ENCODE data around the gene CEP83. TPM values are rescaled to one million over a fixed set of nuclear protein-coding genes. Genes with fewer than 3 reads are reported as not detected.

CEP83 gene, protein sequence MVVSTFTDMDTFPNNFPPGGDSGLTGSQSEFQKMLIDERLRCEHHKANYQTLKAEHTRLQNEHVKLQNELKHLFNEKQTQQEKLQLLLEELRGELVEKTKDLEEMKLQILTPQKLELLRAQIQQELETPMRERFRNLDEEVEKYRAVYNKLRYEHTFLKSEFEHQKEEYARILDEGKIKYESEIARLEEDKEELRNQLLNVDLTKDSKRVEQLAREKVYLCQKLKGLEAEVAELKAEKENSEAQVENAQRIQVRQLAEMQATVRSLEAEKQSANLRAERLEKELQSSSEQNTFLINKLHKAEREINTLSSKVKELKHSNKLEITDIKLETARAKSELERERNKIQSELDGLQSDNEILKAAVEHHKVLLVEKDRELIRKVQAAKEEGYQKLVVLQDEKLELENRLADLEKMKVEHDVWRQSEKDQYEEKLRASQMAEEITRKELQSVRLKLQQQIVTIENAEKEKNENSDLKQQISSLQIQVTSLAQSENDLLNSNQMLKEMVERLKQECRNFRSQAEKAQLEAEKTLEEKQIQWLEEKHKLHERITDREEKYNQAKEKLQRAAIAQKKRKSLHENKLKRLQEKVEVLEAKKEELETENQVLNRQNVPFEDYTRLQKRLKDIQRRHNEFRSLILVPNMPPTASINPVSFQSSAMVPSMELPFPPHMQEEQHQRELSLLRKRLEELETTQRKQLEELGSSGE
- 4.8 to 9.5 TPM (median 6.4 TPM) in 3 replicates for polyA plus RNA-seq
- polyA plus RNA-seq (2011; ENCODE audit: low read depth), result 27.1 TPM
- 3.1 and 5.4 TPM in 2 replicates for polyA plus RNA-seq (2011; cell fraction: cytosol; rRNA removed)
- polyA plus RNA-seq (2011; cell fraction: nucleus; rRNA removed), result 16.8 and 20.6 TPM in 2 replicates
- 4.3 and 6.1 TPM in 2 replicates for polyA plus RNA-seq (2012; ENCODE audit: low replicate concordance)
- 0.49 to 17.2 TPM (median 4.4 TPM) in 3 replicates for polyA minus RNA-seq
- 3.8 TPM for polyA minus RNA-seq (2011; cell fraction: cytosol; rRNA and poly(A)+ RNA removed)
- polyA minus RNA-seq (2011; cell fraction: nucleus; rRNA and poly(A)+ RNA removed), result 10.9 and 37.0 TPM in 2 replicates

DNA sequence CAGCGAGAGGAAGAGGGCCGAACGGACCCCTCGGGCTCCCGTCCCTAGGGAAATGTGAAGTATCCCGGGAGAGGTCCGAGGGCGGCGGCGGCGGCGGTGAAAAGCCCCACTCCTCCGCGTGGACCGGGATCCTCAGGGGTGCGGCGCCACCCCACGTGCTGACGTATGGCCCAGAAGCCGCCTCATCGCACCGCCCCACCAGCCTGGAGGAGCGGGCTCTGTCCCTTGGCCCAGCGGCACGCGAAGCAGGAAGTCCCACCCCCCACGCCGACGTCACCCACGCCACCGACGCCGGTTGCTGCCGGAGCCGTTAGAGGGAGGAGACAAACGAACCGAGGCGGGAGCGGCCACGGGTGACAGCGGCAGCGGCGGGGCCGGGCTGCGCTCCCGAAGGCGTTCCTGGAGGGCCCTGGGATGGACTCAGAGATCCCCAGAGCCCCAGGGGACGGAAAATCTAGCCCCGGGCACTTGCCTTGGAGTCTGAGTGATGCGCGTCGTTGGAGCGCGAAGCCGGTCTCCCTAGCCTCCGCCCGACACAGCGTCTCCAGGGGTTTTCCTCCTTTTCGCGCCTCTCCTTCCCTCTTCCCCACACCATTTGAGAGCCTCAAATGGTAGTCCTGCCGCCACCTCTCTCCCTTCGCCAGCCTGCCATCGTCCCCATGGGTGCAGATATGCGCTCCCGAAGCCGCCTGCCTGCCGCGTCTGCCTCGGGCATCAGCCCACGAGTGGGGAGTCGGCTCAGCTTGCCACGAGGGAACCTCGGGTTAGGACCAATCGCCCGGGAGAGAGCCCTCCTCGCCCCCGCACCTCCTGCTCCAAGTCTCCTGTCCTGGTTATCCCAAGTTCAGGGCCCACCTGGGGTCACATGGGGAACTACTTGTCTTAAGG, at the start of gene CEP83:
Gene CEP83, minus strand, starts transcription at position 140 of the 888 bp plus-strand sequence. CDS start 47,377 bp downstream, outside the sequence.
- Histone ChIP-seq H3K4me2 (ENCODE audit: control insufficient read depth, extremely low read depth, insufficient read depth, low read depth, low read length) (peak within 1 kb of the TSS; percentile 99), H3K4me1 (ENCODE audit: control insufficient read depth, extremely low read depth, insufficient read depth, low read length) (peaks cover 11% of the 10 kb centered on the region), H3K4me3 (ENCODE audit: control insufficient read depth in 2 of 3, extremely low read depth in 1 of 3, insufficient read depth in 2 of 3, low read depth in 1 of 3, low read length in 3 of 3) (peak within 1 kb of the TSS; percentile 83 to 96 (median 94)), H3K9ac (ENCODE audit: control insufficient read depth, extremely low read depth, insufficient read depth, low read length) (peak within 1 kb of the TSS; percentile 96), H3K27me3 (ENCODE audit: control insufficient read depth, extremely low read depth, insufficient read depth, low read length) (no peaks in the 10 kb centered on the region), H3K79me2 (ENCODE audit: control insufficient read depth, insufficient read depth, low read length) (peaks cover 23% of the 10 kb centered on the region), H3K27ac (ENCODE audit: control insufficient read depth, insufficient read depth, low read length) (peak within 1 kb of the TSS; percentile 93), H3K9me3 (ENCODE audit: control insufficient read depth, low read depth, low read length) (no peaks in the 10 kb centered on the region), H4K20me1 (ENCODE audit: control insufficient read depth, extremely low read depth, insufficient read depth, low read length) (no peaks in the 10 kb centered on the region), H3K36me3 (ENCODE audit: control insufficient read depth in 2 of 2, extremely low read depth in 1 of 2, insufficient read depth in 2 of 2, low read length in 2 of 2) (no peaks in the 10 kb centered on the region), H3K9me1 (ENCODE audit: control insufficient read depth, extremely low read depth, insufficient read depth, low read length) (no peaks in the 10 kb centered on the region), H2AFZ (ENCODE audit: control insufficient read depth, low read length) (peak within 1 kb of the TSS; percentile 96)
- dilution Hi-C loops (cut with MboI; ENCODE audit: extremely low pct_ligation_motif_present, low sequenced_read_pairs), result no loop called here
- FAIRE-seq (peak; percentile 68), DNase-seq (ENCODE audit: low read depth, low spot score) (peak; percentile 33)
- TF ChIP-seq, protein P1, sequence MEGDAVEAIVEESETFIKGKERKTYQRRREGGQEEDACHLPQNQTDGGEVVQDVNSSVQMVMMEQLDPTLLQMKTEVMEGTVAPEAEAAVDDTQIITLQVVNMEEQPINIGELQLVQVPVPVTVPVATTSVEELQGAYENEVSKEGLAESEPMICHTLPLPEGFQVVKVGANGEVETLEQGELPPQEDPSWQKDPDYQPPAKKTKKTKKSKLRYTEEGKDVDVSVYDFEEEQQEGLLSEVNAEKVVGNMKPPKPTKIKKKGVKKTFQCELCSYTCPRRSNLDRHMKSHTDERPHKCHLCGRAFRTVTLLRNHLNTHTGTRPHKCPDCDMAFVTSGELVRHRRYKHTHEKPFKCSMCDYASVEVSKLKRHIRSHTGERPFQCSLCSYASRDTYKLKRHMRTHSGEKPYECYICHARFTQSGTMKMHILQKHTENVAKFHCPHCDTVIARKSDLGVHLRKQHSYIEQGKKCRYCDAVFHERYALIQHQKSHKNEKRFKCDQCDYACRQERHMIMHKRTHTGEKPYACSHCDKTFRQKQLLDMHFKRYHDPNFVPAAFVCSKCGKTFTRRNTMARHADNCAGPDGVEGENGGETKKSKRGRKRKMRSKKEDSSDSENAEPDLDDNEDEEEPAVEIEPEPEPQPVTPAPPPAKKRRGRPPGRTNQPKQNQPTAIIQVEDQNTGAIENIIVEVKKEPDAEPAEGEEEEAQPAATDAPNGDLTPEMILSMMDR (optimal IDR thresholded peaks at IDR 0.05 in 1 of 3, IDR thresholded peaks at IDR 0.05 in 1 of 3, conservative IDR thresholded peaks at IDR 0.05 in 1 of 3; ENCODE audit: extremely low read depth in 1 of 3, insufficient read depth in 2 of 3, low read length in 3 of 3), result no peak
- TF ChIP-seq EZH2 (IDR thresholded peaks at IDR 0.05; ENCODE audit: low read length), result no peak

DNA sequence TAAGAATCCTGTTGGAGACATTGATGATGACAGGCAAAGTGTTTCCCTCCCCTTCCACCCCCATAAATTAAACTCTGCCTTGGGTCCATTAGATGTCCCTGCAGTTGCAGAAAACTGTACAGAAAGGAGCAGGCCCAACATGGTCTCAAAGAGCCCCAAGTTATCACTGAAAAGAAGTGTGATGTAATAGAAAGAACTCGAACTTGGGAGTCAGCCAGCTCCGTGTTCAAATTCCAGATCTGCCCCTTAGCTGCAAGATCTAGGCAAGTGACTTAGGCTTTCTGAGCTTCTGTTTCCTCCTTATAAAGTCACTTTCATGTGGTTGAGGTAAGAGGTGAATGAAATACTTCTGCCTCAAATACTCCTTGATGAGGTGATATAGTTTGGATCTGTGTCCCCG, 49.6 kb upstream of the CEP83 start:
- DNase-seq (ENCODE audit: low read depth, low spot score) (no peak), FAIRE-seq (no peak)
- H3K27ac ChIP-seq (ENCODE audit: control insufficient read depth, insufficient read depth, low read length), result no peak overlapping the region
- no peaks in the 10 kb centered on the region for H4K20me1 ChIP-seq (ENCODE audit: control insufficient read depth, extremely low read depth, insufficient read depth, low read length)
- dilution Hi-C loops (cut with MboI; ENCODE audit: extremely low pct_ligation_motif_present, low sequenced_read_pairs), result no loop called here
- H3K27me3 ChIP-seq (ENCODE audit: control insufficient read depth, extremely low read depth, insufficient read depth, low read length), result peaks cover 3% of the 10 kb centered on the region
- H3K4me3 ChIP-seq (ENCODE audit: control insufficient read depth in 2 of 3, extremely low read depth in 1 of 3, insufficient read depth in 2 of 3, low read depth in 1 of 3, low read length in 3 of 3), result no peak overlapping the region
- H3K36me3 ChIP-seq (ENCODE audit: control insufficient read depth in 2 of 2, extremely low read depth in 1 of 2, insufficient read depth in 2 of 2, low read length in 2 of 2), result no peaks in the 10 kb centered on the region
- H2AFZ ChIP-seq (ENCODE audit: control insufficient read depth, low read length), result no peak overlapping the region
- no peak overlapping the region for H3K4me2 ChIP-seq (ENCODE audit: control insufficient read depth, extremely low read depth, insufficient read depth, low read depth, low read length)
- H3K79me2 ChIP-seq (ENCODE audit: control insufficient read depth, insufficient read depth, low read length), result no peaks in the 10 kb centered on the region
- H3K9me3 ChIP-seq (ENCODE audit: control insufficient read depth, low read depth, low read length), result no peaks in the 10 kb centered on the region
- H3K9me1 ChIP-seq (ENCODE audit: control insufficient read depth, extremely low read depth, insufficient read depth, low read length), result no peaks in the 10 kb centered on the region
- no peak overlapping the region for H3K9ac ChIP-seq (ENCODE audit: control insufficient read depth, extremely low read depth, insufficient read depth, low read length)
- TF ChIP-seq EZH2 (IDR thresholded peaks at IDR 0.05; ENCODE audit: low read length), result no peak
- TF ChIP-seq, protein P1 (optimal IDR thresholded peaks at IDR 0.05 in 1 of 3, IDR thresholded peaks at IDR 0.05 in 1 of 3, conservative IDR thresholded peaks at IDR 0.05 in 1 of 3; ENCODE audit: extremely low read depth in 1 of 3, insufficient read depth in 2 of 3, low read length in 3 of 3), result no peak
- no peaks in the 10 kb centered on the region for H3K4me1 ChIP-seq (ENCODE audit: control insufficient read depth, extremely low read depth, insufficient read depth, low read length)
